Astrocyte (in vitro differentiated cells and primary cell): ENCODE results near the gene IPO13.

Experiments
- EZH2 ChIP-seq: IDR thresholded peaks from 2 replicates; pipeline ENCODE4 v1.6.1; 2012; ENCODE audit warnings: mild to moderate bottlenecking, low read length, inconsistent platforms; ENCODE audit not compliant: insufficient read depth
- TF ChIP-seq, protein P1 (sequence below): IDR thresholded peaks from 2 replicates; pipeline ENCODE4 v1.5.1; 2011; ENCODE audit warnings: low read depth, mild to moderate bottlenecking, inconsistent platforms, low read length, moderate library complexity; ENCODE audit not compliant: insufficient read depth

GRCh38 chr1:43987159-43987902, 40.6 kb downstream of the IPO13 start:
- TF ChIP-seq, protein P1, sequence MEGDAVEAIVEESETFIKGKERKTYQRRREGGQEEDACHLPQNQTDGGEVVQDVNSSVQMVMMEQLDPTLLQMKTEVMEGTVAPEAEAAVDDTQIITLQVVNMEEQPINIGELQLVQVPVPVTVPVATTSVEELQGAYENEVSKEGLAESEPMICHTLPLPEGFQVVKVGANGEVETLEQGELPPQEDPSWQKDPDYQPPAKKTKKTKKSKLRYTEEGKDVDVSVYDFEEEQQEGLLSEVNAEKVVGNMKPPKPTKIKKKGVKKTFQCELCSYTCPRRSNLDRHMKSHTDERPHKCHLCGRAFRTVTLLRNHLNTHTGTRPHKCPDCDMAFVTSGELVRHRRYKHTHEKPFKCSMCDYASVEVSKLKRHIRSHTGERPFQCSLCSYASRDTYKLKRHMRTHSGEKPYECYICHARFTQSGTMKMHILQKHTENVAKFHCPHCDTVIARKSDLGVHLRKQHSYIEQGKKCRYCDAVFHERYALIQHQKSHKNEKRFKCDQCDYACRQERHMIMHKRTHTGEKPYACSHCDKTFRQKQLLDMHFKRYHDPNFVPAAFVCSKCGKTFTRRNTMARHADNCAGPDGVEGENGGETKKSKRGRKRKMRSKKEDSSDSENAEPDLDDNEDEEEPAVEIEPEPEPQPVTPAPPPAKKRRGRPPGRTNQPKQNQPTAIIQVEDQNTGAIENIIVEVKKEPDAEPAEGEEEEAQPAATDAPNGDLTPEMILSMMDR, result no peak
- TF ChIP-seq EZH2, result no peak
